ENCODE data around the gene DNAJC3.
"Not testable (repeated sequence)": the region's sequence is repeated elsewhere in the genome, so short reads cannot be mapped to it uniquely, and the experiment has no call there.

DNAJC3 gene

GRCh38 chr13:95676762-95677563, at the start of gene DNAJC3:
TSS of gene DNAJC3 (plus strand) at chr13:95677139. CDS start at chr13:95677256, 117 bp downstream.
- FAIRE-seq (no peak), DNase-seq (ENCODE audit: low spot score) (peak; percentile 94)

- no peak for DNase-seq (ENCODE audit: low spot score)
- no peak for FAIRE-seq
Measured at GRCh38 chr13:95627590-95627989, 49.3 kb upstream of the DNAJC3 start.

- no peak for DNase-seq (ENCODE audit: low spot score)
- FAIRE-seq: no peak
Measured at GRCh38 chr13:95628488-95628887, 48.5 kb upstream of the DNAJC3 start.

DNA sequence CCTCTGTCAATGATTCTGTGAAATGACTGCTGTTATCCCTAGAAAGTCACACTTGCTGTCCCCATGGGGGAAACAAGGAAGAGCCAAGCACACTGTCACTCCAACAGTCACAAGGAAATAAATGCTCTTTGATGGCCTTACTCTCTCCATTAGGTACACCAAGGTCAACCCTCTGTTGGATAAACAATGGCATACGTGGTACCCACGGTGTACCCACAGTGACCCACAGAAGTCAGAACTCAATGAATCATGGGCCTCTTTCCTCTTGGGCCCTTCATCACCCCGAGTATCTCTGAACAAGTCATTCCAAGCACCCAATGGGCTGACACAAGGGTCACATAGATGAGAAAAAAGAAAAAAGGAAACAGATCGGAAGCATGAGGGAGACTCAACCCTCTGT, 47.9 kb upstream of the DNAJC3 start:
- FAIRE-seq (no peak), DNase-seq (ENCODE audit: low spot score) (no peak)

- DNase-seq (ENCODE audit: low spot score): no peak
- FAIRE-seq: no peak
Measured at GRCh38 chr13:95630593-95630992, 46.3 kb upstream of the DNAJC3 start.

GRCh38 chr13:95636853-95637252, 40.1 kb upstream of the DNAJC3 start:
- DNase-seq (ENCODE audit: low spot score) (no peak), FAIRE-seq (no peak)

GRCh38 chr13:95641291-95642027, 35.5 kb upstream of the DNAJC3 start:
- DNase-seq (ENCODE audit: low spot score): no peak
- FAIRE-seq: no peak

GRCh38 chr13:95642028-95642621, 34.8 kb upstream of the DNAJC3 start:
- no peak for FAIRE-seq
- DNase-seq (ENCODE audit: low spot score): no peak

- FAIRE-seq: no peak
Measured at GRCh38 chr13:95642999-95643398, 33.9 kb upstream of the DNAJC3 start.

GRCh38 chr13:95643571-95643935, 33.4 kb upstream of the DNAJC3 start:
- FAIRE-seq: no peak
- DNase-seq (ENCODE audit: low spot score): peak; percentile 14

More at GRCh38 chr13:95642999-95643398, 33.9 kb upstream of the DNAJC3 start:
- DNase-seq (ENCODE audit: low spot score): no peak

DNA sequence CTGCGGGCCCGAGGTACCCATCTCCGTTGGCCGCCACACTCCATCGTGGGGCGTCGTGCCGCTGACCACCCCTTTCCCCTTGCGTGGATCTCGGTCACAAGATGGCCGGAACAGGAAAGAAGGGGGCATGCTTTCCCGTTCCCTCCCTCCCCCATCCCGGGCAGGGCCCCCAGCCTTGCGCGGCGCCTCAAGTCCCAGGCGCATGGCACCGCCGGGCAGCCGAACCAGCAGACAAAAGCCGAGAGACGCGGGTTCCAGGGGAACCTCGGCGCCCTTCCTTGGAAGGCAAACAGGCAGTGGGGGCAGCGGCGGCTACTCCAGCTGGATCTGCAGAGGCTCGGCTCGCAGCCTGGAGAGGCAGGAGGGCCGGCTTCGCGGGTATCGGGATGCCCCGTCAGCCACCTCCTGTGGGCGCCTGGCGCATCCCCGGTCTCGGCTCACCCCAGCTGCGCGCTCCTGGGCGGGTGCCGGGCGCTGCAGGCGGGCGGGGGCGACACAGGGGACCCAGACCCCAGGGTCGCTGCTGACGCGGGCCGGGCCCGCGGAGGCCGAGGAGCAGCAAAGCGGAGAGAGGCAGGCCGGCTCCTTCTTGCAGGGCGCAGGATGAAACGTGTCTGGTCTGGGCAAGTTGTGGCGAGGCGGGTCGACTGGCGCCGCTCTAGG, 32.9 kb upstream of the DNAJC3 start:
- DNase-seq (ENCODE audit: low spot score) (peak; percentile 29), FAIRE-seq (no peak)

DNA sequence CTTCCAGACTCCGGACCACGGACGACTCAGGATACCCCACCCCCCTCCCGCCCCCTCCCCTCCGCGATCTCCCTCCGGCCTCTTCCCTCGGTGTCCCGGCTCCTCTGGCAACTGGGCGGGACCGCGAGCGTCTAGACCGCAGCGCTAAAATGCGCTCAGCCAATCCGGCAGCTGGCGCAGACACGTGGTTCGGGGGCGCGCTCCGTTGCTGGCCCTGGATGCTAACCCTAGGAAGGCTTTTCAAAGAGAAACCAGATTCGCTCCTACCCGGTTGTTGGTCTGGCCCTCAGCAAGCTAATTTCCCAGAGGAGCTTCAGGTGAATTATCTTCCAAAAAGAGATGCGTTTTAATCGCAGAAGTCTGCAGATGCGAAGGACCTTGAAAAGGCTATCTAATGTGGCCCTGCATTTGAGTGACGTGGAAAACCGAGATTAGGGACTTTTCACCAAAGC, 32.3 kb upstream of the DNAJC3 start, which contains the start of gene DZIP1:
DZIP1 (minus strand) TSS at position 106 of the 452 bp plus-strand sequence. CDS start 2,677 bp downstream, outside the sequence.
- peak; percentile 85 for DNase-seq (ENCODE audit: low spot score)
- no peak for FAIRE-seq

- DNase-seq (ENCODE audit: low spot score) (no peak), FAIRE-seq (no peak)
Measured at GRCh38 chr13:95647321-95647720, 29.6 kb upstream of the DNAJC3 start.

- FAIRE-seq (no peak), DNase-seq (ENCODE audit: low spot score) (no peak)
Measured at GRCh38 chr13:95650696-95651095, 26.2 kb upstream of the DNAJC3 start.

DNA sequence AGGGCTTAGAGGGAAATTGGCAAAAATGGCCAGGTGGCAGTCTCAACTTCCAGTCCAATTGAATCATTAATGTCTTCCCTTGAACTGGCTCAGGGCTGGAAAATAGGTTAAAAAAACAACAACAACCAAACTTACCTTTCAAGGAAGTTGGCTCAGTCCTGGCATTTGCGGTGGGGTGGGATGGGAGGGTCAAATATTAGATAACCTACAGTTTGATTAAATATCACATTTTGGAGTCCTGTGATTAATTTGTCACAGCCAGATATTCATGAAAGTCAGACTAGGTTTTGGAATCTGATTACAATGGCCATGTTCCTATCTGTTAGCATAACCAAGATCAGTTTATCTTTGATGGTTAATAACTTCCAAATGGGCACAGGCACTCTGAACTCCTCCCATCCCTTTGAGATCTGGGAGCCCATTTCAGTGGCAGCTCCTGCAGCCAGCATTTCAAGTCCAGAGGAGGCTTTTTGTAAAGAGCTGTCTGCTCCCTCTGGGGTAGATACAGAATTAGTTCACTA, 24.6 kb upstream of the DNAJC3 start:
- DNase-seq (ENCODE audit: low spot score): no peak
- FAIRE-seq: no peak

DNA sequence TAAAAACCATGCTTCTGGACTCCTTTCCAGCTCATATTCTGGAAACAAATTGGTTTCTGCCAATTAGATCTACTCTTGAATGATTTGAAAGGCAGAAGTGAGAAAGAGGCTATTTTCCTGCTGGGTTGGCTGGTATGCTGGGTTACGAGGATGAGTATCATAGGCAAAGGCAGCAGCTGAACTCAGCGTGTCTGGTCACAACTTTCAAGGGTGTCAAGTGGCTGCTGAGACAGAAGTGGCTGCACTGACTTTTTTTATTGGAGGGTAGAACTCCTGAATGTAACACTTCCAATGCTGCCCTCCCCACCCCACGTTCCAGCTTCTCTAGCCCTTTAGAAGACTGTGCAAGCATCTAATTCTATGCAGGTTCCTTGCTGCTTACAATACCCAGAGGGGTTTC, 24.1 kb upstream of the DNAJC3 start:
- FAIRE-seq (no peak), DNase-seq (ENCODE audit: low spot score) (no peak)

DNA sequence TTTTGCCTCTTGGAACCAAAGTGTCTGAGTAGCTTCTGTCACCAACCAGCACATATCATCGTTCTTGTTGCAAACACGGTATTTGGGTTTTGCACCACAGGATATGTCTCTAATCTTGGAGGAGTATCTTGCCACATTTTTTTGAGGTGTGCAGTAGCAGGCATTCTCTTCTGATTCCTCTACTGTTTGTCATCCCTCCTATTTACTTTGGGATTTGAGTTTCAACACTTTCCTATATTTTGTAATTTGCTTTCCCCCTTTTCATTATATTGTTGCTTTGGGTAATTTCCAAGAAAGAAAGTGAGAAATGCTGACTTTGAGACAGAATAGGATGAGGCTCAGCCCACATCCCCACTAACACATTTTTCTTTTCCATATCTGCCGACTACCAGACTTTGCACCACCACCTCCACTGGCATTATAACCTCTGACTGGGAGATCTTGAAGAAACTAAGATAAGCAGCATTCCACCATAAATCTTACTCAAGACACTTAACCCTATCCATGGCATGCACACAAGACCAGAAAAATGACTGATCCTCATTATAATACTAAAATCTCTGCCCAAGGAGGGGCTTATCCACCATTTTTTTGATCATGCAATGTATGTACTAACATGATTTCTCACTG, 20.4 kb upstream of the DNAJC3 start:
- FAIRE-seq (no peak), DNase-seq (ENCODE audit: low spot score) (no peak)

- FAIRE-seq: no peak
- no peak for DNase-seq (ENCODE audit: low spot score)
Measured at GRCh38 chr13:95659500-95659899, 17.4 kb upstream of the DNAJC3 start.

GRCh38 chr13:95660981-95661581, 15.9 kb upstream of the DNAJC3 start:
- DNase-seq (ENCODE audit: low spot score): peak; percentile 8
- no peak for FAIRE-seq

DNA sequence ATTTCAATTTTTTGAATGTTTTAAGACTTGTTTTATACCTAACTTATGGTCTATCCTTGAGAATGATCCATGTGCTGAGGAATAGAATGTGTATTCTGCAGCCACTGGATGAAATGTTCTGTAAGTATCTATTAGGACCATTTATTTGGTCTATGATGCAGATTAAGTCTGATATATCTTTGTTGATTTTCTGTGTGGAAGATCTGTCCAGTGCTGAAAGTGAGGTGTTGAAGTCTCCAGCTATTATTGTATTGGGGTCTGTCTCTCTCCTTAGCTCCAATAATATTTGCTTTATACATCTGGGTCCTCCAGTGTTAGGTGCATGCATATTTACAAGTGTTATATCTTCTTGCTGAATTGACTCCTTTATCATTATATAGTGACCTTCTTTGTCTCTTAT, 9.7 kb upstream of the DNAJC3 start:
- not testable (repeated sequence) for FAIRE-seq; DNase-seq (ENCODE audit: low spot score)

Data from urothelium cell line (cell line).